ENCODE measurements around the gene VDAC2.
"Not testable (repeated sequence)": the region's sequence is repeated elsewhere in the genome, so short reads cannot be mapped to it uniquely, and the experiment has no call there.

DNA sequence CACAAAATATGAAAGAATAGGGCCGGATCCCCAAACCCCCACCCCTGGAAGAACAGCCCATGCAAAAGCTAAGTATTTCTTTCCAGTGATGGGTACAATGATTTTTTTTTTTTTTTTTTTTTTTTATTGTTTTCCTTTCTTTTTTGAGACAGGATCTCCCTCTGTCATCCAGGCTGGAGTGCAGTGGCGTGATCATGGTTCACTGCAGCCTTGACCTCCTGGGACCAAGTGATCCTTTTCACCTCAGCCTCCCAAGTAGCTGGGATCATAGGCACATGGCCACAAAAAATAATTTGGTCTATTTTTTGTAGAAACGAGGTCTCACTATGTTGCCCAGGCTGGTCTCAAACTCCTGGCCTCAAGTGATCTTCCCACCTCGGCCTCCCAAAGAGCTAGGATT lies 16.0 kb upstream of the VDAC2 start:
- TF ChIP-seq, protein P1, sequence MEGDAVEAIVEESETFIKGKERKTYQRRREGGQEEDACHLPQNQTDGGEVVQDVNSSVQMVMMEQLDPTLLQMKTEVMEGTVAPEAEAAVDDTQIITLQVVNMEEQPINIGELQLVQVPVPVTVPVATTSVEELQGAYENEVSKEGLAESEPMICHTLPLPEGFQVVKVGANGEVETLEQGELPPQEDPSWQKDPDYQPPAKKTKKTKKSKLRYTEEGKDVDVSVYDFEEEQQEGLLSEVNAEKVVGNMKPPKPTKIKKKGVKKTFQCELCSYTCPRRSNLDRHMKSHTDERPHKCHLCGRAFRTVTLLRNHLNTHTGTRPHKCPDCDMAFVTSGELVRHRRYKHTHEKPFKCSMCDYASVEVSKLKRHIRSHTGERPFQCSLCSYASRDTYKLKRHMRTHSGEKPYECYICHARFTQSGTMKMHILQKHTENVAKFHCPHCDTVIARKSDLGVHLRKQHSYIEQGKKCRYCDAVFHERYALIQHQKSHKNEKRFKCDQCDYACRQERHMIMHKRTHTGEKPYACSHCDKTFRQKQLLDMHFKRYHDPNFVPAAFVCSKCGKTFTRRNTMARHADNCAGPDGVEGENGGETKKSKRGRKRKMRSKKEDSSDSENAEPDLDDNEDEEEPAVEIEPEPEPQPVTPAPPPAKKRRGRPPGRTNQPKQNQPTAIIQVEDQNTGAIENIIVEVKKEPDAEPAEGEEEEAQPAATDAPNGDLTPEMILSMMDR (IDR thresholded peaks at IDR 0.05) = not testable (repeated sequence)
- not testable (repeated sequence) for TF ChIP-seq POLR2A (IDR thresholded peaks at IDR 0.05)

Data from esophagus squamous epithelium (tissue), 4 donors.